Neural cell (in vitro differentiated cells): Measurements from ENCODE around the gene FBXO30. TPM values are rescaled to one million over a fixed set of nuclear protein-coding genes. Genes with fewer than 3 reads are reported as not detected.

Source experiments
- H2AFZ ChIP-seq: fragments of 200-600, 300-800 bp; sonication (generic), shearing (Covaris generic); 2 replicates; pipeline ENCODE4 v1.6.0; 2014; ENCODE audit warnings: low read depth, mild to moderate bottlenecking, antibody characterized with exemption, low read length, moderate library complexity
- H3F3A ChIP-seq: fragments of 200-600 bp; shearing (Covaris generic); 2 replicates; pipeline ENCODE4 v1.6.1; 2016; ENCODE audit warnings: mild to moderate bottlenecking, moderate library complexity, mixed read lengths, antibody characterized with exemption, low read length; ENCODE audit not compliant: insufficient read depth, poor library complexity, severe bottlenecking
- H3K27ac ChIP-seq: fragments of 200-600, 300-800 bp; sonication (generic), shearing (Covaris generic); 2 replicates; pipeline ENCODE4 v1.5.1; 2014; ENCODE audit warnings: mild to moderate bottlenecking, low read length, moderate library complexity
- H3K27me3 ChIP-seq: fragments of 300-800, 200-600 bp; sonication (generic), shearing (Covaris generic); 2 replicates; pipeline ENCODE4 v1.6.0; 2014; ENCODE audit warnings: mild to moderate bottlenecking, low read depth, low read length, moderate library complexity; ENCODE audit not compliant: insufficient read depth
- H3K36me3 ChIP-seq: fragments of 300-800, 200-600 bp; sonication (generic), shearing (Covaris generic); 2 replicates; pipeline ENCODE4 v1.5.1; 2014; ENCODE audit warnings: mild to moderate bottlenecking, antibody characterized with exemption, low read length, moderate library complexity; ENCODE audit not compliant: insufficient read depth
- H3K4me2 ChIP-seq: fragments of 300-800, 200-600 bp; sonication (generic), shearing (Covaris generic); 2 replicates; pipeline ENCODE4 v1.6.0; 2014; ENCODE audit warnings: mild to moderate bottlenecking, low read length
- H3K4me3 ChIP-seq: fragments of 300-800, 200-600 bp; sonication (generic), shearing (Covaris generic); 2 replicates; pipeline ENCODE4 v1.5.1; 2014; ENCODE audit warnings: mild to moderate bottlenecking, low read length, moderate library complexity
- H3K79me2 ChIP-seq: fragments of 200-600 bp; shearing (Covaris generic); replicated peaks from 2 replicates; pipeline ENCODE4 v1.6.0; 2014; ENCODE audit warnings: mild to moderate bottlenecking, low read length, moderate library complexity; ENCODE audit not compliant: insufficient read depth
- H3K9ac ChIP-seq: fragments of 300-800, 200-600 bp; sonication (generic), shearing (Covaris generic); 2 replicates; pipeline ENCODE4 v1.6.1; 2016; ENCODE audit warnings: mild to moderate bottlenecking, low read length, mixed read lengths
- H3K9me2 ChIP-seq: fragments of 200-600 bp; shearing (Covaris generic); 2 replicates; pipeline ENCODE4 v1.6.1; 2016; ENCODE audit warnings: mild to moderate bottlenecking, low read length, mixed read lengths; ENCODE audit not compliant: insufficient read depth
- H3K9me3 ChIP-seq: fragments of 200-600, 300-800 bp; sonication (generic), shearing (Covaris generic); 2 replicates; pipeline ENCODE4 v1.6.1; 2016; ENCODE audit warnings: mild to moderate bottlenecking, mixed run types, low read length, moderate library complexity, mixed read lengths
- H4K20me1 ChIP-seq: fragments of 200-600 bp; shearing (Covaris generic); 2 replicates; pipeline ENCODE4 v1.6.1; 2016; ENCODE audit warnings: mild to moderate bottlenecking, mixed run types; ENCODE audit not compliant: insufficient read depth
- EP300 ChIP-seq: fragments of 450-650 bp; conservative IDR thresholded peaks from 2 replicates; pipeline ENCODE4 v1.6.1; 2014; ENCODE audit warnings: antibody characterized with exemption, mild to moderate bottlenecking, moderate library complexity; ENCODE audit not compliant: poor library complexity, severe bottlenecking
- EZH2 ChIP-seq: fragments of 200-600, 300-800 bp; shearing (Covaris generic), sonication (generic); IDR thresholded peaks from 2 replicates; pipeline ENCODE4 v1.6.1; 2014; ENCODE audit warnings: antibody characterized with exemption, low read length, borderline replicate concordance, mild to moderate bottlenecking; ENCODE audit not compliant: insufficient read depth, poor library complexity, severe bottlenecking
- MXI1 ChIP-seq: fragments of 450-650 bp; conservative IDR thresholded peaks from 2 replicates; pipeline ENCODE4 v1.6.1; 2014; ENCODE audit warnings: antibody characterized with exemption, mild to moderate bottlenecking; ENCODE audit not compliant: poor library complexity, severe bottlenecking
- POLR2AphosphoS5 ChIP-seq: IDR thresholded peaks from 2 replicates; pipeline ENCODE4 v1.6.1; 2012
- RAD21 ChIP-seq: fragments of 450-650 bp; conservative IDR thresholded peaks from 2 replicates; pipeline ENCODE4 v1.6.1; 2014; ENCODE audit warnings: antibody characterized with exemption, mild to moderate bottlenecking, moderate library complexity
- SMC3 ChIP-seq: fragments of 450-650 bp; conservative IDR thresholded peaks from 2 replicates; pipeline ENCODE4 v1.6.1; 2014; ENCODE audit warnings: antibody characterized with exemption, mild to moderate bottlenecking, moderate library complexity; ENCODE audit not compliant: poor library complexity
- TAF1 ChIP-seq: IDR thresholded peaks from 2 replicates; pipeline ENCODE4 v1.6.1; 2012; ENCODE audit warnings: low read depth
- polyA plus RNA-seq: library from polyadenylated mRNA; depleted of rRNA; stranded (reverse); fragments of >200 nt; gene quantifications from 2 replicates; pipeline ENCODE4 v1.2.3, GENCODE V29; 2014
- TF ChIP-seq, protein P1 (sequence below): fragments of 450-650 bp; IDR thresholded peaks from 2 replicates; pipeline ENCODE4 v1.5.1; 2014; ENCODE audit warnings: antibody characterized with exemption, mild to moderate bottlenecking, moderate library complexity; ENCODE audit not compliant: poor library complexity, severe bottlenecking
- TF ChIP-seq, protein P2 (sequence below): IDR thresholded peaks from 2 replicates; pipeline ENCODE4 v1.6.1; 2012; ENCODE audit warnings: borderline replicate concordance

Gene FBXO30
- polyA plus RNA-seq, 1 donor from 2014 or later, result 14.0 TPM

DNA sequence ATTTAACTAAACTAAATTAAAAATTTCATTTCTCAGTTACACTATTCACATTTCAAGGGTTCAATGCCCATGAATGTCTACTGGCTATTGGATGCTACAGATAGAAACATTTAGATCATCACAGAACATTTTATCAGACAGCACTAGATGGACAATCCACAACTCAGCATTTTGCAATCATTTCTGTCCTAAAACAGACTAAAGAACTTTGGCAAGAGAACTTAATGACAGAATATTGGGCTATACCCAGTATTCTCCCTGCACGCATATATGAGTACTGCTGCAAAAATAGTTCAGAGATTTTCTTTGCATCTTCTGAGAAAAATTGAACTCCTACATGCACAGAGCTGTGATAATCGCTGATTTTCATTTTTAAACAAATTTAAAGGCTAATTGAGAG, 36.1 kb upstream of the FBXO30 start:
- H3K9ac ChIP-seq, result no peak overlapping the region
- H3K36me3 ChIP-seq, result no peaks in the 10 kb centered on the region
- H3K9me3 ChIP-seq, result no peaks in the 10 kb centered on the region
- no peaks in the 10 kb centered on the region for H3F3A ChIP-seq
- no peaks in the 10 kb centered on the region for H3K27me3 ChIP-seq
- no peaks in the 10 kb centered on the region for H4K20me1 ChIP-seq
- no peak overlapping the region for H2AFZ ChIP-seq
- no peaks in the 10 kb centered on the region for H3K9me2 ChIP-seq
- no peak overlapping the region for H3K4me3 ChIP-seq
- no peak overlapping the region for H3K27ac ChIP-seq
- no peaks in the 10 kb centered on the region for H3K79me2 ChIP-seq
- TF ChIP-seq, protein P1, sequence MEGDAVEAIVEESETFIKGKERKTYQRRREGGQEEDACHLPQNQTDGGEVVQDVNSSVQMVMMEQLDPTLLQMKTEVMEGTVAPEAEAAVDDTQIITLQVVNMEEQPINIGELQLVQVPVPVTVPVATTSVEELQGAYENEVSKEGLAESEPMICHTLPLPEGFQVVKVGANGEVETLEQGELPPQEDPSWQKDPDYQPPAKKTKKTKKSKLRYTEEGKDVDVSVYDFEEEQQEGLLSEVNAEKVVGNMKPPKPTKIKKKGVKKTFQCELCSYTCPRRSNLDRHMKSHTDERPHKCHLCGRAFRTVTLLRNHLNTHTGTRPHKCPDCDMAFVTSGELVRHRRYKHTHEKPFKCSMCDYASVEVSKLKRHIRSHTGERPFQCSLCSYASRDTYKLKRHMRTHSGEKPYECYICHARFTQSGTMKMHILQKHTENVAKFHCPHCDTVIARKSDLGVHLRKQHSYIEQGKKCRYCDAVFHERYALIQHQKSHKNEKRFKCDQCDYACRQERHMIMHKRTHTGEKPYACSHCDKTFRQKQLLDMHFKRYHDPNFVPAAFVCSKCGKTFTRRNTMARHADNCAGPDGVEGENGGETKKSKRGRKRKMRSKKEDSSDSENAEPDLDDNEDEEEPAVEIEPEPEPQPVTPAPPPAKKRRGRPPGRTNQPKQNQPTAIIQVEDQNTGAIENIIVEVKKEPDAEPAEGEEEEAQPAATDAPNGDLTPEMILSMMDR, result no peak
- TF ChIP-seq RAD21 (no peak), MXI1 (no peak), EZH2 (no peak), SMC3 (no peak), TAF1 (no peak), POLR2AphosphoS5 (no peak), EP300 (no peak)
- TF ChIP-seq, protein P2, sequence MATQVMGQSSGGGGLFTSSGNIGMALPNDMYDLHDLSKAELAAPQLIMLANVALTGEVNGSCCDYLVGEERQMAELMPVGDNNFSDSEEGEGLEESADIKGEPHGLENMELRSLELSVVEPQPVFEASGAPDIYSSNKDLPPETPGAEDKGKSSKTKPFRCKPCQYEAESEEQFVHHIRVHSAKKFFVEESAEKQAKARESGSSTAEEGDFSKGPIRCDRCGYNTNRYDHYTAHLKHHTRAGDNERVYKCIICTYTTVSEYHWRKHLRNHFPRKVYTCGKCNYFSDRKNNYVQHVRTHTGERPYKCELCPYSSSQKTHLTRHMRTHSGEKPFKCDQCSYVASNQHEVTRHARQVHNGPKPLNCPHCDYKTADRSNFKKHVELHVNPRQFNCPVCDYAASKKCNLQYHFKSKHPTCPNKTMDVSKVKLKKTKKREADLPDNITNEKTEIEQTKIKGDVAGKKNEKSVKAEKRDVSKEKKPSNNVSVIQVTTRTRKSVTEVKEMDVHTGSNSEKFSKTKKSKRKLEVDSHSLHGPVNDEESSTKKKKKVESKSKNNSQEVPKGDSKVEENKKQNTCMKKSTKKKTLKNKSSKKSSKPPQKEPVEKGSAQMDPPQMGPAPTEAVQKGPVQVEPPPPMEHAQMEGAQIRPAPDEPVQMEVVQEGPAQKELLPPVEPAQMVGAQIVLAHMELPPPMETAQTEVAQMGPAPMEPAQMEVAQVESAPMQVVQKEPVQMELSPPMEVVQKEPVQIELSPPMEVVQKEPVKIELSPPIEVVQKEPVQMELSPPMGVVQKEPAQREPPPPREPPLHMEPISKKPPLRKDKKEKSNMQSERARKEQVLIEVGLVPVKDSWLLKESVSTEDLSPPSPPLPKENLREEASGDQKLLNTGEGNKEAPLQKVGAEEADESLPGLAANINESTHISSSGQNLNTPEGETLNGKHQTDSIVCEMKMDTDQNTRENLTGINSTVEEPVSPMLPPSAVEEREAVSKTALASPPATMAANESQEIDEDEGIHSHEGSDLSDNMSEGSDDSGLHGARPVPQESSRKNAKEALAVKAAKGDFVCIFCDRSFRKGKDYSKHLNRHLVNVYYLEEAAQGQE, result no peak
- H3K4me2 ChIP-seq, result no peak overlapping the region

DNA sequence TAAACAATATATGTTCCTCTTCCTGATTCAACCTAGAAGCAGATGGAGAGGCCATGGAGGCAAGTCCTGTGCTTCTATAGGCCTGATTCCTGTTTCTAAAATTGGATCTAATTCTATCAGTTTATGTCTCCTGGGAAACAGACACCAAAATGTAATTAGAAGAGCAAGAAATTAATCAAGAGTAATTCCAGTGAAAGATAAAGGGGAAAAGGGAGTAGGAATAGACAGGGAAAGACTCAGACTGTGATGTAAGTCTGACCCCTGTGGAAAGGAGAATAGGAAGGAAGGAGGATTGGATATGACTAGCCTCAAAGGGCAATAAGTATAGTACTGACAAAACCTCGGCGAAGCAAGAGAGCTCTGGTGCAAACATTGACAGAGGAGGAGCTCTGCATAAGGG, 33.9 kb upstream of the FBXO30 start:
- no peaks in the 10 kb centered on the region for H3K9me3 ChIP-seq
- no peak for TF ChIP-seq TAF1
- TF ChIP-seq, protein P2, result no peak
- no peak for TF ChIP-seq SMC3
- TF ChIP-seq MXI1, result no peak
- no peak for TF ChIP-seq POLR2AphosphoS5
- TF ChIP-seq EP300, result no peak
- no peak for TF ChIP-seq RAD21
- no peak for TF ChIP-seq EZH2
- TF ChIP-seq, protein P1, result no peak
- no peak overlapping the region for H3K4me3 ChIP-seq
- no peaks in the 10 kb centered on the region for H3K9me2 ChIP-seq
- H2AFZ ChIP-seq, result no peak overlapping the region
- H3K27me3 ChIP-seq, result no peaks in the 10 kb centered on the region
- H3K4me2 ChIP-seq, result no peak overlapping the region
- H3K9ac ChIP-seq, result no peak overlapping the region
- no peaks in the 10 kb centered on the region for H3K36me3 ChIP-seq
- H3K79me2 ChIP-seq, result no peaks in the 10 kb centered on the region
- no peaks in the 10 kb centered on the region for H4K20me1 ChIP-seq
- no peaks in the 10 kb centered on the region for H3F3A ChIP-seq
- no peak overlapping the region for H3K27ac ChIP-seq
